Measurements from ENCODE around the gene SRRM2.

SRRM2 gene

GRCh38 chr16:2803545-2804195, 51.2 kb downstream of the SRRM2 start:
- DNase-seq: no peak

DNA sequence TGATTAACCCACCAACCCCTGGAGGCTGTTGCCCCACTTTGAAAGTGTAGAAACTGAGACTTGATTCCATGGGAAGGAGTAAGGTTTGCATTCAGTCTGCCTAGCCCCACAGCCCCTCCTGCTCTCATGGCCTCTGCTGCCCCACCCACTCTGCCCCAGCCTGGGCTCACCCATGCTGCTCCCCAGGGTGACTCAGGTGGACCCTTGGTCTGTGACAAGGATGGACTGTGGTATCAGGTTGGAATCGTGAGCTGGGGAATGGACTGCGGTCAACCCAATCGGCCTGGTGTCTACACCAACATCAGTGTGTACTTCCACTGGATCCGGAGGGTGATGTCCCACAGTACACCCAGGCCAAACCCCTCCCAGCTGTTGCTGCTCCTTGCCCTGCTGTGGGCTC, 52.3 kb downstream of the SRRM2 start:
- no peak for DNase-seq

DNA sequence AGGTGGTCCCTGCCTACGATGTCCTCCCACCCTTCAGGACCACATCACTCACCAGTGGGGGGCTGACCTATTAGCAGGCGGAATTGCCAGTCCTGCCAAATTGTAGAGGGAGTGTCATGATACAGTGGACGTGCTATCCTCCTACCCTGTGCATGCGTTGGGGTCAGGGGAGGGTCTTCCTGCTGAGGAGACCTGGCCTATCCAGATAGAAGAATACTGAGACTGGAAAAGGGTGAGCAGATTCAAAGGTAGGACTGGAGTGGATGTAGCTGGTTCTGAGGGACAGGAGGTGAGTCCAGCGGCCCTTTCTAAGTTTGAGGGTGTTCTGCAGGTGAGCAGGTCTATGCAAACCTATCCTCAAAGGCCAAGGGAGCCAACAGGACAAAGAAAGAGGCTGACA, 53.8 kb downstream of the SRRM2 start:
- DNase-seq: no peak

DNA sequence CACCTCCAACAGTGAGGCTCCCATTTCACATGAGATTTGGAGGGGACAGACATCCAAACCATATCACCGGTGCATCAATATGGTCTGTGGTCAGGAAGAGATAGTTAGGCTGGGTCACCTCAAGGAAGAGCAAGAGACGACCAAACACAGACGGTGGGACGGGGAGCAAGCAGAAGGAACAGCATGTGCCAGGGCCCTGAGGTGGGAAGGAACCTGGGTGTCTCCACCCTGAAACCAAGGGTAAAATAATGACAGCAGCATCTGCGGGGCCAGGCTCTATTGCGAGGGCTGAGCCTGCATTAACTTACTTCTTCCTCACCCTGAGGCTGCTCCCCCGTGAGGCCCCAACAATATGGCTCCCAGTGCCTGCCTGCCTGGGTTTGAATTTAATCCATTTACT, 55.7 kb downstream of the SRRM2 start:
- no peak for DNase-seq

- no peak for DNase-seq
Observed at GRCh38 chr16:2809149-2809760, 56.8 kb downstream of the SRRM2 start.

GRCh38 chr16:2810651-2811050, 58.2 kb downstream of the SRRM2 start:
- DNase-seq: no peak

DNA sequence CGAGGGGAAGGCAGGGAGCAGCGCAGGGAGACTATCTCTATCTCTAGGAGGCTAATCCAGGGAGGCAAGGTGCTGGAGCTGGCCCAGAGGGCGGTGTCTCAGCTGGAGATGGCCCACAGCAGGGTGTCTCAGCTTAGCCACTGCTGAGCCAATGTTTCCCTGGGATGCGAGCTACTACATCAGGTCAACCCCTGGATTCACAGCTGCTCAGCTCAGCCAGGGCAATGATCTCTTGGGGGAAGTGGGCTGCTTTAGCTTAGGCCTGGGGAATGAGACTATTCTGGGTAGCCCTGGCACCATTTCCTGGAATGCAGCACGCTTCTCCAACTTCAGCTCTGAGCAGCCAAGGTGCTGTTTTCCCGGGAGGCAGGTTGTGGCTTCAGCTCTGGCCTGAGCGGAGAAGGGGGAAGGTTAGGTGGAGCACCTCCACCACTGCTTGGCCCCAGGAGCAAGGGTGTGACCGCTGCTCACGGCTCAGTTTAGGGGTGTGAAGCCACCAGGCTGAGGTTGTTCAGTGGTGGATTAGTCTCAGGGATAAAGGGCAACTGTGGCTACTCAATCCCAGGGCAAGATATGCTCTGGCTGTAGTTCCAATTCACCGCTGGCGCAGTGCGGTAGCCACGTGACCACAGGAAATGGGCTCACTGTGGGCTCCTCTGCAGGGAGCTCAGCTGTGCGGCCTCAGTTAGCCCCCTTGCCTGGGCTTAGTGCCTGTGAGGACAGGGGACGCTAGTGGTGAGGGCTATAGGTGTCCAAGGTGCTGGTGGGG, 59.4 kb downstream of the SRRM2 start:
- DNase-seq: no peak

- no peak for DNase-seq
Observed at GRCh38 chr16:2813771-2814221, 61.4 kb downstream of the SRRM2 start.

DNA sequence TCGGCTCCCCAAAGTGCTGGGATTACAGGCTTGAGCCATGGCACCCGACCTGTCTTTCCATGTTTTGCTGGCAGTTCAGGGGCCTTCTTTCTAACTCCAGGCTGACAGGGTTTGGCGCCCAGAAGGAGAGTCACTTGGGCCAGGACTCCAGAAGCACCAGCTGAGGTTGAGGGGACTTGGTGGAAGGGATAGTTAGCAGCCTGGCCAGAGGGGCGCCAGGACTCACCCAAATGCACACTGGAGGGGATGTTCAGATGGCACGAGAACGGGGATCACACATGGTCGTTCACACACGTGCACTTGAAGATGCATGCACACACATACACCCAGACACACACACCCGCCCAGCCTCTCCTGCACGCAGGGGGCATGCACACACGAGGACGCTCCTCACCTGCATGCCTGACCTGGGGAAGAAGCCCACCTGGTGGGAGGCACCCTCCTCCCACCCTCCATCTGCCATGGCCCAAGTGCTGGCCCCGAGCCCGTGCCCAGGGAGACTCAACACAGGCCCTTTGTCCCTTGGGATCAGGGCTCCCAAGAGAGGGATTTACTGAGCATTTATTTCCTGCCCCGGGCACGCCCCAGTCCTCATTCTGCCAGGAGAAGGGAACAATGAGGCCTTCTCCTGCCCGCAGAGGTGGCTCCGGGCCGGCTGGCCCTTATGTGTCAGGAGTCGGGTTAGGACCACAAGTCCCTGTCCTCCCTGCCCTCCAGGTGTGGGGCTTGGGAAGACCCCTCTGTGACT, 62.3 kb downstream of the SRRM2 start:
- DNase-seq: no peak

DNA sequence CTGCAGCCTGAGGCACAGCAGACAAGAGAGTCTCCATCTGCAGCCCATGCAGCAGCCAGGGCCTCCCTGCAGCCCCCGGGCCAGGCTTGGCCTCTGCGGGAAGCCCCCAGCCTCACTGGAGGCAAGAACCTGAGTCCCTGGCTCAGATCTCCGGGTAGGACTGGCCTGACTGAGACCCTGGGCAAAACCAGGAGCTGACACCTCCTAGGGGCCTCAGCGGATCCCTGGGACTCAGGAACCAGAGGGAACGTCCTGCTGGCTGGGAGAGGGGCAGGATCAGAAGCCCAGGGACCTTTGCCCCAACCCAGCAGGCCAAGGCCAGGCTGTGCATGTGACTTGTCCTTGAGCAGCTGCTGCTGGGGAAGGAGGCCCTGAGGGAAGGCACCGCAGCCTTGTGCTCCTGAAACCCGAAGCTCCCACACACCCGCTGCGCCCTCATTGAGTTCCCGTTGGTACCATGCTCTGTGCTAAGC, 62.9 kb downstream of the SRRM2 start:
- no peak for DNase-seq

- DNase-seq: no peak
Observed at GRCh38 chr16:2816751-2817339, 64.4 kb downstream of the SRRM2 start, which contains the start of gene PRSS21. PRSS21 (plus strand) TSS chr16:2817237; CDS start chr16:2817269, 32 bp downstream.

DNA sequence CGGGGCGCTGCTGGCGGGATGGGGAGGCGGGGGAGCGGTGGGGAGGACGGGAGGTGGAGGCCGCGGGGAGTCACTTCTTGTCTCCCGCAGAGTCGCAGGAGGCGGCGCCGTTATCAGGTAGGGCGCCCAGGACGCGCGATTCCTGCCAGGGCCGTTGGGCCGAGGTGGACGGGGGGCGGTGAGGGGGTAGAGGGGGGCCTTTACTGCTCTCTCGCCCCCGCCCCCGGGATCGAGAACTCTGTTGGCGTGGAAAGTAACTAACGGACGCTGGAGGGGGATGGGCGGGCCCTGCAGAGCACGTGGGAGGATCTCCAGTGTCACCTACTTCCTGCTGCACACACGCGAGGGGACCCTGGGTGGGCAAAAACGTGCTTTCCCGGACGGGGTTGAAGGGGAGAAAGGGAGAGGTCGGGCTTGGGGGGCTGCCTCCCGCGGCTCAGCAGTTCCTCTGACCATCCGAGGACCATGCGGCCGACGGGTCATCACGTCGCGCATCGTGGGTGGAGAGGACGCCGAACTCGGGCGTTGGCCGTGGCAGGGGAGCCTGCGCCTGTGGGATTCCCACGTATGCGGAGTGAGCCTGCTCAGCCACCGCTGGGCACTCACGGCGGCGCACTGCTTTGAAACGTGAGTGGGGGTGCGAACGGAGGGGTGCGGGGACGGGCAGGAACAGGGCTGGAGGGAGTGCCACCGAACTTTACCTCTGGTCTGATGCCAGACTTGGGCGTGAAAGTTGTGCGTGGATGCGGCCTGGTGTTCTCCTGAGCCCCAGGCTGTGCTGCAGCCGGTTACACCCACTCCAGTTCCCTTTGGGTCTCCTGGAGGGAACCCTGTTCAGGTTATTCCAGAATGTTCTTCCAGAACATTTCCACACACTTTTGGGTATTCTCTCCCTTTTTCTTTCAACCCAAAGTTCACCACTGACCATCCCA, 65.2 kb downstream of the SRRM2 start:
- no peak for DNase-seq

- DNase-seq: no peak
Observed at GRCh38 chr16:2818272-2818876, 65.9 kb downstream of the SRRM2 start.

DNA sequence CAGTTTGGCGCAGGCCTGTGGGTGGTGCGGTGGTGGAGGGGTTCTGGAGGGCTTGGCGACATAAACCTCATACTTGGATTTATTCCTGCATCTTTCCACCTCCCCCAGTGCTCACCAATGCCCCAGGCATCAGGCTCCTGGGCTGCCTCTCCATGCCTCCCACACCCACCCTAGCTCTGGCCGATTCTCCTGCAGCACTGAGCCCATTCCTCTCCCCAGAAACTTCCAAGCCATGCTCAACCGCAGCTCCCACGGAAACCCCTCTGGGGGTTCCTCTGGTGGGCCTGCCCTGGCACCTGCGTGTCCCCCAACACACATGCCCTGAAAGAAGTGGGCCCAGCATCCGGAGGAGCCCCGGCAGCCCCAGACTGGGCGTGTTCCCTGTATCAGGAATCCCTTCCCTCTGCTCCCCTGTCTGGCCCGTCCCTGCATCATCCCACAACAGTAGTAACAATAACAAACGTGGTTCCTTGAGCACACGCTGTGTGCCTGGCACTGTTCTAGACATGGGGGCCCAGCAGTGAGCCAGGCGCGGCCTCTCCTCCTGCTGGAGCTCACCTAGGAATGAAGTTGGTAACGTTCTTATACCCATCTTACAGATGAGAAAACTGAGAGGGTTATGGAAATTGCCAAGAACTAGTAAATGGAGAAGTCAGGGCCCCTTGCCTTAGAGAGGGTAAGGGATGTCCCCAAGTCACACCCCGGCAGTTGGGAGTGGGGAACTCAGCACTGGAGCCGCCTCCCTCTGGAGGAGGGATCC, 66.9 kb downstream of the SRRM2 start:
- no peak for DNase-seq

DNA sequence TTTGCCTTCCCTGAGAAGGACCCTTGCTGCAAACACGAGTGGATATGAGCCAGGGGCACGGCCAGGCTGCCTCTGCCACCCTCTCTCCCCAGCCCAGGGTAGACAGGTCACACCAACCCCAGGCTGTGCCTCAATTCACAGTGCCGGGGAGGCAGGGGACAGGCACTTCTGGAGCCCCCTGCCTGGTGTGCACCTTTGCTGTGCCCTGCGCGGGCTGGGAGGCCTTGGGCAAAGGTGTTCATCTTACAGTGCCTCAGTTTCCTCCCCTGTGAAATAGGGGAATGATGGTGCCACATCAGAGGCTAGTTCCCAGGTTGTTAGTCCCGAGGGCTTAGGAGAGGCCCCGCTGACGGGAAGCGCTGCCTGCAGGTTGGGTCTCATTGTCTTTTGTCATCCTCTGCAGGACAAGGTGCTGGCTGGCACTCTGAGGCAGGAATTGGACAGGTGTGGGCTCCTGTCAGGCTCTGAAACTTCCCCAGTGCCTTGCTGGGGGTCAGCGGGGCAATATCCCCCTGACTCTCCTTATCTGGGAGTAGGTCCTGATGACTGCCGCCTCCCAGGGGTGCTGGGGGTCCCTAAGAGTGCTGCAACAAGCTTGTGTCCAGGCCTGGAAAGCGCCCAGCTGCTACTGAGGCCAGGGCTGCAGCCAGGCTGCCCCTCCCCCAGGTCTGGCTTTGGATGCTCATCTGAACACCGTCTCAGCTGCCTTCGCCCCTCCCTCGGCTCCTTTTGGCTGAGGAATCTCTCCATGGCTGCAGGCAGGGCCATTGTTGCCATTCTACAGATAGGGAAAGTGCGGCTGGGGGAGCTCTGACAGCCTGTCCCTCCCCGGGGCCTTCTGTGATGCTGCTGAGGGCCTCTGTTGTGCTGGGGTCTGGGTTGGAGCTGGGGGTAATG, 67.7 kb downstream of the SRRM2 start:
- DNase-seq: no peak
